Type B pancreatic cell (in vitro differentiated cells): ENCODE measurements around the gene ZNF80. TPM values are rescaled to one million over a fixed set of nuclear protein-coding genes. Genes with fewer than 3 reads are reported as not detected.

Experiments used
- DNase-seq: peaks from one replicate; pipeline ENCODE4 v3.0.0; 2021; ENCODE audit warnings: mixed read lengths; ENCODE audit not compliant: unreplicated experiment; ENCODE audit errors: extremely low spot score
- H3K27ac Mint-ChIP-seq: 2 replicates; pipeline ENCODE4 v1.8.0; 2021; ENCODE audit warnings: mild to moderate bottlenecking, mixed read lengths
- H3K27me3 Mint-ChIP-seq: 2 replicates; pipeline ENCODE4 v1.8.0; 2021; ENCODE audit warnings: mixed read lengths
- H3K36me3 Mint-ChIP-seq: 2 replicates; pipeline ENCODE4 v1.8.0; 2021; ENCODE audit warnings: mixed read lengths
- H3K4me1 Mint-ChIP-seq: one replicate; pipeline ENCODE4 v1.8.0; 2021; ENCODE audit warnings: mixed read lengths; ENCODE audit not compliant: unreplicated experiment
- H3K4me3 Mint-ChIP-seq: 2 replicates; pipeline ENCODE4 v1.8.0; 2021; ENCODE audit warnings: mild to moderate bottlenecking, mixed read lengths
- H3K9me3 Mint-ChIP-seq: 2 replicates; pipeline ENCODE4 v1.8.0; 2021; ENCODE audit warnings: mixed read lengths
- total RNA-seq: library from RNA; stranded (reverse); gene quantifications from 2 replicates; pipeline ENCODE4 v1.2.1, GENCODE V29; 2021; ENCODE audit warnings: low replicate concordance
- TF ChIP-seq, protein P1 (sequence below): fragments of 200-600 bp; sonication (generic); conservative IDR thresholded peaks from 2 replicates; pipeline ENCODE4 v1.5.0; 2021; ENCODE audit warnings: antibody characterized with exemption, mild to moderate bottlenecking

The ZNF80 gene
- total RNA-seq, 1 donor from 2014 or later, result not detected

DNA sequence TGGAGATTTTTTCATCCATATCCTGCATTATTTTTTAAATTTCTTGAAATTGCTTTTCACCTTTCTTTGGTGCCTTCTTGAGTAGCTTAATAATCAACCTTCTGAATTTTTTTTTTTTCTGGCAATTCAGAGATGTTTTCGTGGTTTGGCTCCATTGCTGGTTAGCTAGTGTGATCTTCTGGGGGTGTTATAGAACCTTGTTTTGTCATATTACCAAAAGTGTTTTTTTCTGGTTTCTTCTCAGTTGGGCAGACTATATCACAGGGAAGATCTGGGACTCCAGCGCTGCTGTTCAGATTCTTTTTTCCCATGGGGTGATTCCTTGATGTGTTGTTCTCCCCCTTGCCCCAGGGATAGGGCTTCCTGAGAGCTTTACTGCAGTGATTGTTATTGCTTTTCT is 32.6 kb upstream of the ZNF80 start:
- Mint-ChIP-seq H3K4me3 (no peak overlapping the region), H3K27me3 (no peaks in the 10 kb centered on the region), H3K36me3 (no peaks in the 10 kb centered on the region), H3K9me3 (peaks cover 6% of the 10 kb centered on the region), H3K27ac (no peak overlapping the region), H3K4me1 (no peaks in the 10 kb centered on the region)
- TF ChIP-seq, protein P1, sequence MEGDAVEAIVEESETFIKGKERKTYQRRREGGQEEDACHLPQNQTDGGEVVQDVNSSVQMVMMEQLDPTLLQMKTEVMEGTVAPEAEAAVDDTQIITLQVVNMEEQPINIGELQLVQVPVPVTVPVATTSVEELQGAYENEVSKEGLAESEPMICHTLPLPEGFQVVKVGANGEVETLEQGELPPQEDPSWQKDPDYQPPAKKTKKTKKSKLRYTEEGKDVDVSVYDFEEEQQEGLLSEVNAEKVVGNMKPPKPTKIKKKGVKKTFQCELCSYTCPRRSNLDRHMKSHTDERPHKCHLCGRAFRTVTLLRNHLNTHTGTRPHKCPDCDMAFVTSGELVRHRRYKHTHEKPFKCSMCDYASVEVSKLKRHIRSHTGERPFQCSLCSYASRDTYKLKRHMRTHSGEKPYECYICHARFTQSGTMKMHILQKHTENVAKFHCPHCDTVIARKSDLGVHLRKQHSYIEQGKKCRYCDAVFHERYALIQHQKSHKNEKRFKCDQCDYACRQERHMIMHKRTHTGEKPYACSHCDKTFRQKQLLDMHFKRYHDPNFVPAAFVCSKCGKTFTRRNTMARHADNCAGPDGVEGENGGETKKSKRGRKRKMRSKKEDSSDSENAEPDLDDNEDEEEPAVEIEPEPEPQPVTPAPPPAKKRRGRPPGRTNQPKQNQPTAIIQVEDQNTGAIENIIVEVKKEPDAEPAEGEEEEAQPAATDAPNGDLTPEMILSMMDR, result no peak
- no peak for DNase-seq

DNA sequence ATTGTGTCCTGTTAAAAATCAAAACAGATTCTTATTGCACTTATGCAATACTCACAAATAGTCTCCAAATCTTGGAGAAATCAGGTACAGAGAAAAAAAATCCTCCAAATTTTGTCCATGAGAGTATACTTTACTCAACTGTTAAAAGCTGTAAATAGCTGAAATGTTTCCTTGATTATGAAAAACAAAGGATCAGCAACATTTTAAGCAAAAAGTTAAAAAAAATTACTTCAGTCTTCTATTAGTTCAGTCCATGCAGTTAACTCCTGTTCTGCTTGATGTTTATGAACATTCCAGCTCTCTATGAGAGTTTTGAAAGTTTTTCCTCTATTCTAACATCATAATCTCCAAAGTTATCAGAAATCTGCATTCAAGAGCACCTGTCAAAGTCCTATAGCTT is 22.8 kb upstream of the ZNF80 start:
- Mint-ChIP-seq H3K27ac (no peak overlapping the region), H3K27me3 (no peaks in the 10 kb centered on the region), H3K36me3 (no peaks in the 10 kb centered on the region), H3K4me1 (no peaks in the 10 kb centered on the region), H3K9me3 (no peaks in the 10 kb centered on the region), H3K4me3 (no peak overlapping the region)
- no peak for DNase-seq
- TF ChIP-seq, protein P1, result no peak

DNA sequence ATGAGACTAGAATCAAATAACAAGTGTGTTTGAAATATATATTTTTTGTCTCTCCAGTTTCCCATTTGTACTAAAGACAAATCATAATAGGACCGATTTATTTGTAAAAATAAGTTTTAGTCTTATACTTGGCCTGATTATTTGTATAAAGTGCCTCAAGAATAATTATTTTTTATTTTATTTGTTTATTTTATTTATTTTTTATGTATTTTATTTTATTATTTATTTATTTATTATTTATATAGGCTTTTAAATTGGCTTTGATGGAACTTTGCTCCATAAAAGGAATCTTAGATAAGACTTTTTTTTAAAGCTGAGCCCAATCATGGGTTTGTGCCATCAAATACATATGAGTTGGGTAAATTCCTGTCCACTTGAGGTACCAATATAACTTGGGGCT is 22.2 kb upstream of the ZNF80 start:
- H3K27ac Mint-ChIP-seq, result no peak overlapping the region
- no peak overlapping the region for H3K4me3 Mint-ChIP-seq
- no peaks in the 10 kb centered on the region for H3K9me3 Mint-ChIP-seq
- H3K4me1 Mint-ChIP-seq, result no peaks in the 10 kb centered on the region
- no peaks in the 10 kb centered on the region for H3K27me3 Mint-ChIP-seq
- DNase-seq, result no peak
- TF ChIP-seq, protein P1, result no peak
- H3K36me3 Mint-ChIP-seq, result no peaks in the 10 kb centered on the region

DNA sequence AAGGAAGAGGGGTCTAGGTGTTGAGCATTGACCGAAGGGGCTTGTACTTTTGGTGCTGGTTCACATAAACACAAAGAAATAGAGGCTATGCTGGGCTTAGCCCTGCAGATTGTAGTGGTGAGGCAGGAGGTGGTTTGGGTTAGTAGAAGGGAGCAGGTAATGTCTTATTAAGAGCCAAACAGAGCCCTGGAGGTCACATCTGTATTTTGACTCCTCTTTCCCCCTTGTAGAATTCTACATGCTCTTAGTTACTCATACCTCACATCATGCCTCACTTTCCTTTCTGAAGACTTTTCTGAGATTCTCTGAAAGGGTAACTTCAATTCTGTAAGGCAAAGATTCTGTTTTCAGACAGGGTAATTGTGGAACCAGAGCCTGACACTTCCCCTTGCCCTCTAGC is 16.1 kb upstream of the ZNF80 start:
- H3K27ac Mint-ChIP-seq, result no peak overlapping the region
- H3K9me3 Mint-ChIP-seq, result peaks cover 6% of the 10 kb centered on the region
- no peaks in the 10 kb centered on the region for H3K4me1 Mint-ChIP-seq
- no peak overlapping the region for H3K4me3 Mint-ChIP-seq
- H3K27me3 Mint-ChIP-seq, result no peaks in the 10 kb centered on the region
- TF ChIP-seq, protein P1, result no peak
- no peaks in the 10 kb centered on the region for H3K36me3 Mint-ChIP-seq
- no peak for DNase-seq

DNA sequence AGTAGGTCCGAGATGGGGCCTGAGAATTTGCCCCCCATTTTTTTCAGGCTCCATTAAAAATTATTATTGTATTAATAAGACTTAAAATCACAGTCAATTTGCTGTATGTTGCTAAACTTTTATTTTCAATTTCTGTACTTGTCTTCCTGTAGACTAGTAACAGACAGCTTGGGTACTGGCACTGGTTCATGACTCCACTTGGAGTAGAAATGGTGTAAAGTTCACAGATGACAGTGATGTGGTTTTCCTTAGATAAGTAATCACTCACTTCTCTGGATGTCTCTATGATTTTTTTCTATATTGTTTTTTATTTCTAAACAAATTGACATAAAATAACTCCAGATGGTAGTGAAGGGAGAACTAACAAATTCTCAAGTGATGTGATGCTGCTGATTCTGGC is 15.6 kb upstream of the ZNF80 start:
- DNase-seq, result no peak
- no peaks in the 10 kb centered on the region for H3K27me3 Mint-ChIP-seq
- H3K4me3 Mint-ChIP-seq, result no peak overlapping the region
- peaks cover 6% of the 10 kb centered on the region for H3K9me3 Mint-ChIP-seq
- TF ChIP-seq, protein P1, result no peak
- H3K27ac Mint-ChIP-seq, result no peak overlapping the region
- no peaks in the 10 kb centered on the region for H3K36me3 Mint-ChIP-seq
- H3K4me1 Mint-ChIP-seq, result no peaks in the 10 kb centered on the region

DNA sequence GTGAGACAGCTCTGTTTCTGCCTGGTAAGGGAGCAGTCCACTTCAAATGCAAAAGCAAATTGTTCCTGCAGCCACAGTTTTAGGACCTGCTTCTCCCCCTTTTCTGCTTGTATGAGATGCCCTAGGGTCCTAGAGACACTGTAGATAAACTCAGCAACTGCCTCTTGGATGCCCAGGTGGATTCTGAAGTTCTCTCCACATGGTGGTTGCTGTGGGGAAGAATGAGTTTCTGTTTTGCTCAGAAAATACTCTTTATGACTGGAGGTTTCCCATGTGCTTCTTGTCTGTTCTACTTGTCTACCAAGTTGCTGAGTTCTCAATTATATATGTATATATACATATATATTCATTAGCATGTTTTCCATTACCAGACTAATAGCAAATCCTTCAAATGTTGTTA is 5.6 kb upstream of the ZNF80 start:
- no peaks in the 10 kb centered on the region for H3K9me3 Mint-ChIP-seq

More for the DNA sequence above, 5.6 kb upstream of the ZNF80 start:
- H3K36me3 Mint-ChIP-seq, result no peaks in the 10 kb centered on the region
- H3K4me3 Mint-ChIP-seq, result no peak overlapping the region
- no peak overlapping the region for H3K27ac Mint-ChIP-seq
- TF ChIP-seq, protein P1, result no peak
- no peaks in the 10 kb centered on the region for H3K27me3 Mint-ChIP-seq
- no peak for DNase-seq
- no peaks in the 10 kb centered on the region for H3K4me1 Mint-ChIP-seq
